Measurements from ENCODE around the gene LMO2.

LMO2 gene

DNA sequence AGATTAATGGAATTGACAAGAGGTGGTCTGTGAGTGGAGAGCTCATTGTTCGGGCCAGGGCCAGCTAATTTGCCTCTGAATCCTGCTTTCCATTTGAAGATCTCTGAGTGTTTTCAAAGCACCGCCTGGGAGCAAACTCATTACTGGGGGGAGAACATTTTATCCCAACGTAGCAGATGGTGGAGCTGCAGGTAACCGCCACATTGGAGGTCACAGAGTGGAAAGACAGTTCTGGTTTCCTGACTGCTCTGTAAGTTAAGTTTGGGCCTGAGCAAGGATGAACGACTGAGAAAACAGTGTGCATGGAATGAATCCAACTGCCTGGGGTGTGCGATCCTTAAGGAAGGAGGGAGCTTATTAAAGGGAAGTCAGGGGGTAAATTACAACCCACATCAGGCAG, 30.5 kb downstream of the LMO2 start:
- DNase-seq (ENCODE audit: low spot score) (no peak), ATAC-seq (ENCODE audit: low read depth) (no peak)
- H3K36me3 ChIP-seq (ENCODE audit: low read depth) = no peaks in the 10 kb centered on the region
- no peak overlapping the region for H3K4me3 ChIP-seq (ENCODE audit: severe bottlenecking)
- H3K27ac ChIP-seq (ENCODE audit: poor library complexity, severe bottlenecking) = no peak overlapping the region
- TF ChIP-seq, protein P1, sequence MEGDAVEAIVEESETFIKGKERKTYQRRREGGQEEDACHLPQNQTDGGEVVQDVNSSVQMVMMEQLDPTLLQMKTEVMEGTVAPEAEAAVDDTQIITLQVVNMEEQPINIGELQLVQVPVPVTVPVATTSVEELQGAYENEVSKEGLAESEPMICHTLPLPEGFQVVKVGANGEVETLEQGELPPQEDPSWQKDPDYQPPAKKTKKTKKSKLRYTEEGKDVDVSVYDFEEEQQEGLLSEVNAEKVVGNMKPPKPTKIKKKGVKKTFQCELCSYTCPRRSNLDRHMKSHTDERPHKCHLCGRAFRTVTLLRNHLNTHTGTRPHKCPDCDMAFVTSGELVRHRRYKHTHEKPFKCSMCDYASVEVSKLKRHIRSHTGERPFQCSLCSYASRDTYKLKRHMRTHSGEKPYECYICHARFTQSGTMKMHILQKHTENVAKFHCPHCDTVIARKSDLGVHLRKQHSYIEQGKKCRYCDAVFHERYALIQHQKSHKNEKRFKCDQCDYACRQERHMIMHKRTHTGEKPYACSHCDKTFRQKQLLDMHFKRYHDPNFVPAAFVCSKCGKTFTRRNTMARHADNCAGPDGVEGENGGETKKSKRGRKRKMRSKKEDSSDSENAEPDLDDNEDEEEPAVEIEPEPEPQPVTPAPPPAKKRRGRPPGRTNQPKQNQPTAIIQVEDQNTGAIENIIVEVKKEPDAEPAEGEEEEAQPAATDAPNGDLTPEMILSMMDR (IDR thresholded peaks at IDR 0.05; ENCODE audit: poor library complexity, severe bottlenecking) = no peak
- H3K27me3 ChIP-seq (ENCODE audit: insufficient read depth, poor library complexity, severe bottlenecking) = peaks cover 17% of the 10 kb centered on the region
- H3K4me1 ChIP-seq (ENCODE audit: insufficient read depth, poor library complexity, severe bottlenecking) = no peaks in the 10 kb centered on the region
- no peaks in the 10 kb centered on the region for H3K9me3 ChIP-seq (ENCODE audit: severe bottlenecking)

DNA sequence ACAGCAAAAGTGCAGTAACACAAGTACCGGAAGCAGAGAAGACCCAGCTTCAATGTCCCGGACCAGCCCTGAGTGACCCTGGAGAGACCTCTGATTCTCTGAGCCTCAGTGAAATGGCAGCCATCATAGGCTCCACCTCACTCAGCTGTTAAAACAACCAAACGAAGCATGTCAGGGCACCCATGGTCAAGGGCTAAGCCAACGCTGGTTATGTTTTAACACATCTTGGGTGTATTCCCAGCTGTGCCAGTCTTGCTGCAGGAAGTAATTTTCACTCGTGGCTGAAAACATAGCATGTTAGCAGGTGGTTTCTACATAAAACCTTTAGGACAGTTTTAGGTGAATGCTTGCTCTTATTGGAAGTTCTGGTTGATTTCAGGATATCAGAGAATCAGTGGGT, 30.9 kb downstream of the LMO2 start:
- Histone ChIP-seq H3K27ac (ENCODE audit: poor library complexity, severe bottlenecking) (no peak overlapping the region), H3K9me3 (ENCODE audit: severe bottlenecking) (no peaks in the 10 kb centered on the region), H3K4me3 (ENCODE audit: severe bottlenecking) (no peak overlapping the region), H3K36me3 (ENCODE audit: low read depth) (no peaks in the 10 kb centered on the region), H3K4me1 (ENCODE audit: insufficient read depth, poor library complexity, severe bottlenecking) (no peaks in the 10 kb centered on the region), H3K27me3 (ENCODE audit: insufficient read depth, poor library complexity, severe bottlenecking) (peaks cover 18% of the 10 kb centered on the region)
- DNase-seq (ENCODE audit: low spot score) (no peak), ATAC-seq (ENCODE audit: low read depth) (no peak)
- TF ChIP-seq, protein P1 (IDR thresholded peaks at IDR 0.05; ENCODE audit: poor library complexity, severe bottlenecking) = no peak

DNA sequence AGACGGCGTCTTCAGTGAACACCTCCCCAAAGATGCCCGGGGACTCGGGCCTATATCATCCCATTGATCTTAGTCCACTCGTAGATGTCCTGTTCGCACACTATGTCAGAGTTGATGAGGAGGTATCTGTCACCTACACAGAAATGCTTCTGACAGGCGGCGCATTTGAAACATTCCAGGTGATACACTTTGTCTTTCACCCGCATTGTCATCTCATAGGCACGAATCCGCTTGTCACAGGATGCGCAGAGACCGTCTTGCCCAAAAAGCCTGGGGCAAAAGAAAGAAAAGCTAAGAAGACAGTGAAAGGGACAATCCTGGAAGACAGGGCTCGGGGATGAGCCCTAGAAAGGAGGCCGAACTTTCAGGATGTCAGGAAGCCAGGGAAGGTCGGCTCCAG, 32.6 kb downstream of the LMO2 start:
- H3K4me3 ChIP-seq (ENCODE audit: severe bottlenecking) = no peak overlapping the region
- no peaks in the 10 kb centered on the region for H3K4me1 ChIP-seq (ENCODE audit: insufficient read depth, poor library complexity, severe bottlenecking)
- no peaks in the 10 kb centered on the region for H3K9me3 ChIP-seq (ENCODE audit: severe bottlenecking)
- peaks cover 21% of the 10 kb centered on the region for H3K27me3 ChIP-seq (ENCODE audit: insufficient read depth, poor library complexity, severe bottlenecking)
- ATAC-seq (ENCODE audit: low read depth) (no peak), DNase-seq (ENCODE audit: low spot score) (no peak)
- TF ChIP-seq, protein P1 (IDR thresholded peaks at IDR 0.05; ENCODE audit: poor library complexity, severe bottlenecking) = no peak
- no peak overlapping the region for H3K27ac ChIP-seq (ENCODE audit: poor library complexity, severe bottlenecking)
- no peaks in the 10 kb centered on the region for H3K36me3 ChIP-seq (ENCODE audit: low read depth)

DNA sequence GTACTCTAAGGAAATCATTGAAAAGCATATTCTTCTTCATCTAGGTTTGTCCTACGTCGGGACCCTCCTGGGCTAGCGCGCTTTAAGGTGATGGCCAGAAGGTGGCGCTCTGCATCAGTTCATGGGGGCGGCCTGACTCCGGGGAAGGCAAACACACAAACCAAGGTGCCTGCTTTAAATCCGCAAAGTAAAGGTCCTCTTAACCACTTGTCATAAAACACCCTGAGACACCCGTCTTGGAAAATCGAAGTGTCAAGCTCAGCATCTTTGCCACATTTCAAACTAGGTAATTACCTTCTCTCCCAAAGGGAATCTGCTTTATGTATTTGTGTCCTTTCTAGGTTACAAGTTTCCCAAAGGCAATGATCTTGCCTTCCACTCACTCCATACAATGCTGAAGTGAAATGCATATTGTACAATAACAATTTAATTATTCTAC, 33.9 kb downstream of the LMO2 start:
- TF ChIP-seq, protein P1 (IDR thresholded peaks at IDR 0.05; ENCODE audit: poor library complexity, severe bottlenecking) = peak; percentile 89
- Histone ChIP-seq H3K4me3 (ENCODE audit: severe bottlenecking) (no peak overlapping the region), H3K4me1 (ENCODE audit: insufficient read depth, poor library complexity, severe bottlenecking) (no peaks in the 10 kb centered on the region), H3K36me3 (ENCODE audit: low read depth) (no peaks in the 10 kb centered on the region), H3K27ac (ENCODE audit: poor library complexity, severe bottlenecking) (no peak overlapping the region), H3K27me3 (ENCODE audit: insufficient read depth, poor library complexity, severe bottlenecking) (peaks cover 17% of the 10 kb centered on the region), H3K9me3 (ENCODE audit: severe bottlenecking) (no peaks in the 10 kb centered on the region)
- ATAC-seq (ENCODE audit: low read depth) = peak; percentile 81
- no peak for DNase-seq (ENCODE audit: low spot score)

DNA sequence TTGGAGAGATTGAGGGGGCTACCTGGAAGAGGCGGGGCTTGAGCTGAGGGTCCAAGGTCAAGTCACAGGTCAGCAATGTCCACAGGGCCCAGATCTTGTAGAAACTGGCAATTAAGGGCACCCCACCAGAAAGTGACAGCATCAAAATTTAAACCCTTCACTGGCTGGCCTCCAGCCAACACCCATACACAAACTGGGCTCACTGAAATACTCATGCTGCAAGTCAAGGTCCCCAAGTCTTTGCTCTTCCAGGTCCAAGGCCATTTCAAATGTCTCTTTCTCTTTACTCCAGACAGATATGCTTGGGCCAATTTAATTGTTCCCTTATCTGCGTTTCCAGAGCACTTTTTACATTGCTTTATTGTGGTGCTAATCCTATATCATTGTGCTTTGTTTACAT, 36.4 kb downstream of the LMO2 start:
- Histone ChIP-seq H3K27ac (ENCODE audit: poor library complexity, severe bottlenecking) (no peak overlapping the region), H3K4me1 (ENCODE audit: insufficient read depth, poor library complexity, severe bottlenecking) (no peaks in the 10 kb centered on the region), H3K9me3 (ENCODE audit: severe bottlenecking) (no peaks in the 10 kb centered on the region), H3K36me3 (ENCODE audit: low read depth) (no peaks in the 10 kb centered on the region), H3K27me3 (ENCODE audit: insufficient read depth, poor library complexity, severe bottlenecking) (peaks cover 17% of the 10 kb centered on the region), H3K4me3 (ENCODE audit: severe bottlenecking) (no peak overlapping the region)
- TF ChIP-seq, protein P1 (IDR thresholded peaks at IDR 0.05; ENCODE audit: poor library complexity, severe bottlenecking) = no peak
- ATAC-seq (ENCODE audit: low read depth) (no peak), DNase-seq (ENCODE audit: low spot score) (no peak)
